BE2C (cell line): ENCODE measurements around the gene KIAA1210.
A peak's percentile ranks its signal among the peaks of the same experiment; 100 is the strongest.

ENCODE experiments used
- DNase-seq: peaks from one replicate; pipeline ENCODE4 v3.0.0-alpha.2; 2020
- H3K27me3 ChIP-seq: fragments of 250-450 bp; sonication (Bioruptor Pico); 2 replicates; pipeline ENCODE4 v1.5.1; 2020; ENCODE audit warnings: mild to moderate bottlenecking
- H3K36me3 ChIP-seq: fragments of 250-450 bp; sonication (Bioruptor Pico); 2 replicates; pipeline ENCODE4 v1.5.1; 2020; ENCODE audit warnings: mild to moderate bottlenecking
- H3K4me1 ChIP-seq: fragments of 250-450 bp; sonication (Bioruptor Pico); 2 replicates; pipeline ENCODE4 v1.5.1; 2020
- H3K4me3 ChIP-seq: 2 replicates; pipeline ENCODE4 v1.5.1; 2011; ENCODE audit warnings: low read depth, low read length
- H3K9me3 ChIP-seq: fragments of 250-450 bp; sonication (Bioruptor Pico); 2 replicates; pipeline ENCODE4 v1.5.1; 2020
- TF ChIP-seq, protein P1 (sequence below): IDR thresholded peaks from 2 replicates; pipeline ENCODE4 v1.5.1; 2012; ENCODE audit warnings: mild to moderate bottlenecking, low read depth, low read length

KIAA1210 gene

DNA sequence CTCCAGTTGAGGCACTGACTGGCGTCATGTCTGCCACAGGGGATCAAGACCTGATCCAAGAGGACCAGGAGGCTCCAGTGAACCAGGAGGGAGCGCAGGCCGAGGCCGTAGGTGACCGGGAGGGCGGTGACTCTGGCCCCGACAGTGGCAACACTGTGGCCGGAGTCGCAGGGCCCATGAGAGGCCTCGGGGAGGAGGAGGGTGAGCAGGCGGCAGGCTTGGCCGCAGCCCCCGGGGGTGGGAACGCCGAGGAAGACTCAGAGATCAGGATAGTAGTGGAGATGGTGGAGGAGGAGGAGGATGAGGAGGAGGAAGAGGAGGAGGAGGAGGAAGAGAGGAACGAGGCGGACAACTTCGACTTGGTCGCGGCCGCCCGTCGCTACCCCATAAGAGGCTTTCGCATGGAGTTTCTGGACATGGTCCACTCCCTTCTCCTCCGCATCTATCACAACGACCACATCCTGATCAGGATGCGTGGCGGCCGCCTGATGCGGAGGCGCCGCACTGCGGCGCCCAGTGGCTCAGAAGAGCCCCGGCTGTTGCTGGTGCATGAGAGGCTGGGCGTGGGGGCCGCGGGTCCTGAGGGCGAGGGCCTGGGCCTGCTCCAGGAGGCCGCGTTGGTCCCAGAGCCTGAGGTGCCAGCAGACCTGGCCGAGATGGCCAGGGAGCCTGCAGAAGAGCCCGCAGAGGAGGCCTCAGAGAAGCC, 54.3 kb downstream of the KIAA1210 start:
- DNase-seq = no peak
- Histone ChIP-seq H3K27me3 (no peaks in the 10 kb centered on the region), H3K36me3 (no peaks in the 10 kb centered on the region), H3K4me1 (no peaks in the 10 kb centered on the region), H3K9me3 (no peaks in the 10 kb centered on the region), H3K4me3 (no peak overlapping the region)
- TF ChIP-seq, protein P1, sequence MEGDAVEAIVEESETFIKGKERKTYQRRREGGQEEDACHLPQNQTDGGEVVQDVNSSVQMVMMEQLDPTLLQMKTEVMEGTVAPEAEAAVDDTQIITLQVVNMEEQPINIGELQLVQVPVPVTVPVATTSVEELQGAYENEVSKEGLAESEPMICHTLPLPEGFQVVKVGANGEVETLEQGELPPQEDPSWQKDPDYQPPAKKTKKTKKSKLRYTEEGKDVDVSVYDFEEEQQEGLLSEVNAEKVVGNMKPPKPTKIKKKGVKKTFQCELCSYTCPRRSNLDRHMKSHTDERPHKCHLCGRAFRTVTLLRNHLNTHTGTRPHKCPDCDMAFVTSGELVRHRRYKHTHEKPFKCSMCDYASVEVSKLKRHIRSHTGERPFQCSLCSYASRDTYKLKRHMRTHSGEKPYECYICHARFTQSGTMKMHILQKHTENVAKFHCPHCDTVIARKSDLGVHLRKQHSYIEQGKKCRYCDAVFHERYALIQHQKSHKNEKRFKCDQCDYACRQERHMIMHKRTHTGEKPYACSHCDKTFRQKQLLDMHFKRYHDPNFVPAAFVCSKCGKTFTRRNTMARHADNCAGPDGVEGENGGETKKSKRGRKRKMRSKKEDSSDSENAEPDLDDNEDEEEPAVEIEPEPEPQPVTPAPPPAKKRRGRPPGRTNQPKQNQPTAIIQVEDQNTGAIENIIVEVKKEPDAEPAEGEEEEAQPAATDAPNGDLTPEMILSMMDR = no peak

DNA sequence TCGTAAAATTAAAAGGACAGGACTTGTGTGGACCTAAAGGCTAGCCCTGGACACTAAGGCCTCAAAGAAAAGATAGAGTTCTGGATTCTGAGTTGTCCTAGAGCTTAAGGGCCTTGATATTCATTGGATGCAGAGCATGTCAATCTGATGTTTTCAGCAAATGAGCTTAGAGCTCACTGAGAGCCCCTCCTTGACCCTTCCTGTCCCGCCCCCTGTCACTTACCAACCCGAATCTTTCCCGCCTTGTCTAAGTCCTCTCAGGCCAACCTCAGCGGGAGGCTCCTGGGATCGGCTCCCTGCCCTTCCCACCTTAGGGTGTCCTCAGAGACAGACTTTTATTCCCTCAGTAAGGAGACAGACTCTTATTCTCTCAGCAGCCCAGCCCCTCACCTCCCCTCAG, 54.9 kb downstream of the KIAA1210 start, which contains the start of gene CT47C1:
TSS of gene CT47C1 (plus strand) at position 250 of the 400 bp plus-strand sequence. CDS start 233 bp downstream, outside the sequence.
- H3K36me3 ChIP-seq = no peaks in the 10 kb centered on the region
- TF ChIP-seq, protein P1 = no peak
- no peak for DNase-seq

DNA sequence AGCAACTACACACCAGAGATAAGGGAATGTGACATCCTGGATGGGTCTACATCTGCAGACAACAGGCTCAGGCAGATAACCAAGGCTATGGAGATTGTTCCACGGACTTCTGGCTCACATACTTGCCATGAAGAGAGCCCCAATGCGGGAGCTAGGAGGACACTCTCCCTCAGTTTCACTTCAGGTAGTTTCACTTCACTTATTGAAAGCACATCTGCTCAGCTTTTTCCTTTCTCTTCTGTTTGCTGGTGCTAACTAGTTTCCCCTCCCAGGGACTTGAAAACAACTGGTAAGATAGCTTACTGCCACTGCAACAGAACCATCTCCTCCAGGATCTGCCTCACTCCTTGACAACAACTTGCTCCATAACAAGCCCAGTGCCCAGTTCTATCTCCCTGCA, 56.2 kb downstream of the KIAA1210 start:
- H3K4me3 ChIP-seq = no peak overlapping the region
- H3K9me3 ChIP-seq = no peaks in the 10 kb centered on the region
- no peak for DNase-seq

More for the DNA sequence above, 54.9 kb downstream of the KIAA1210 start, which contains the start of gene CT47C1:
- Histone ChIP-seq H3K4me1 (no peaks in the 10 kb centered on the region), H3K4me3 (no peak within 1 kb of the TSS), H3K9me3 (no peaks in the 10 kb centered on the region), H3K27me3 (no peaks in the 10 kb centered on the region)

DNA sequence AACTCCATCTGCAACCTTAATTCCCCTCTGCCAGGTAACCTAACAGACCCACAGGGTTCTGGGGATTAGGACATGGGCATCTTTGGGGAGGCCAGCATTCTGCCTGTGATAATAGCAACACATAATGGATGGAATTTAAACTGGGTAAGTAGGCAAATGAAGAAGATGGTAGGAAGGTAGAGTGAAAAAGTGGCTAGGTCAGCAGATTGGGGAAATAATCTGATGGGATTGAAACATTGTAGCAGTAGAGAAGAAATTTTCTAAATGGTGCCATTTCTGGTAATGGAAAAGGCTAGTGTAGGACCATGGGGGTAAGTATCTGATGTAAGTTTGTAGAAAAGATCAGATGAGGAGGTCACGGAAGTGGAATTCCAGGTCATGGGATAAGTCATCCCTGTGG, 57.9 kb downstream of the KIAA1210 start:
- Histone ChIP-seq H3K36me3 (no peaks in the 10 kb centered on the region), H3K27me3 (no peaks in the 10 kb centered on the region), H3K9me3 (no peaks in the 10 kb centered on the region), H3K4me1 (no peaks in the 10 kb centered on the region), H3K4me3 (no peak overlapping the region)
- no peak for DNase-seq
- TF ChIP-seq, protein P1 = no peak

More for the DNA sequence above, 56.2 kb downstream of the KIAA1210 start:
- H3K4me1 ChIP-seq = no peaks in the 10 kb centered on the region
- H3K36me3 ChIP-seq = no peaks in the 10 kb centered on the region
- no peaks in the 10 kb centered on the region for H3K27me3 ChIP-seq
- TF ChIP-seq, protein P1 = no peak

DNA sequence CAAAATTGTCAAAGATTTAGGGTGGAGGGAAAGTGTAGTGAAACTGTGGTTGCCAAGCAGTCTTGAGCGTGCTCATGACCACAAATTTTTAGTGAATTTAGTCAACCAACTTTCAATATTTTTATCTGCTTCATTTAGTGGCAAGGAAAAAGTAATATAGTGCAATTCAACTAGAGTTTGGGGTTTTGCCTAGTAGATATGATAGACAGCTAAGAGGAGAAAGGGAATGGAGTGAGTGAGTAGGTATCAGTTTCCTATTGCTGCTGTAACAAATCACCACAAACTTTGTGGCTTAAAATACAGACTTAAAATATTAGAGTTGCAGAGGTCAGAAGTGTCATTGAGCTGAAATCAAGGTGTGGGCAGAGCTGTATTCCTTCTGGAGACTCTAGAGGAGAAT, 58.5 kb downstream of the KIAA1210 start:
- Histone ChIP-seq H3K4me3 (no peak overlapping the region), H3K36me3 (no peaks in the 10 kb centered on the region), H3K9me3 (no peaks in the 10 kb centered on the region), H3K4me1 (no peaks in the 10 kb centered on the region), H3K27me3 (no peaks in the 10 kb centered on the region)
- TF ChIP-seq, protein P1 = no peak
- no peak for DNase-seq

DNA sequence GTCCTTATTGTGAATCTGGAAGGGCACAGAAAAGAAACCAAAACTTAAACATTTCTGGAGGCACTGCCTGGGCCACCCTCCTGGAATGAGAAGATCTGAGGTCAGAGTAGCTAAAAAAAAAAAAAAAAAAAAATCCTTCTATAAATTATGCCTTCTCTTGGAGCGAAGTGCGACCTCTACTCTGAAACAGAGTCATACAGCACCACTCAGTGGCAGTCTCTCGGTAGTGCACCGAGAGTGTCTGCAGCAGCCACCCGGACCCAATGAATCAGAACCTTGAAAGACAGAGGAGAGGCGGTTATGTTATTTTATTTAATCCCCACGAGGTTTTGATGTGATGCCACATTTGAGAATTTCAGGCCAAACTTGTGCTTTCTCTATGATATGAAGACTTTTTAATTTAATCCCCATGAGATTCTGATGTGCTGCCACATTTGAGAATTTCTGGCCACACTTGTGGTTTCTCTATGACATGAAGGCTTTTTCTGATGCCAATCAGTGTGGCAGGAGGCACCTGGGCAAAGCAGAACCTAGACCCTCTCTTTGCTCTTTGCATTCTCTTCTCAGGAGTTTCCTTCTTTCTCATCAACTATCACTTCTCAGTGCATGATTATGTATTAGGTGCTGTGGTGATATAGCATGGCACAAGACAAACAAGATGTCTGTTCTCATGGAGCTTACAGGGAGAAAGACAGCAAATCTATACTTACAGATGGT, 60.4 kb downstream of the KIAA1210 start:
- no peaks in the 10 kb centered on the region for H3K36me3 ChIP-seq
- no peaks in the 10 kb centered on the region for H3K9me3 ChIP-seq
- TF ChIP-seq, protein P1 = peak; percentile 64
- peak; percentile 45 for DNase-seq
- no peaks in the 10 kb centered on the region for H3K4me1 ChIP-seq
- H3K4me3 ChIP-seq = no peak overlapping the region
- no peaks in the 10 kb centered on the region for H3K27me3 ChIP-seq
